ENCODE results near the gene SPTBN1. TPM values are rescaled to one million over a fixed set of nuclear protein-coding genes. Genes with fewer than 3 reads are reported as not detected.

The SPTBN1 gene
- total and polyA plus RNA-seq, 2 of the 4 experiments (the other 2 are of a cell fraction): 49.1 to 241 TPM

DNA sequence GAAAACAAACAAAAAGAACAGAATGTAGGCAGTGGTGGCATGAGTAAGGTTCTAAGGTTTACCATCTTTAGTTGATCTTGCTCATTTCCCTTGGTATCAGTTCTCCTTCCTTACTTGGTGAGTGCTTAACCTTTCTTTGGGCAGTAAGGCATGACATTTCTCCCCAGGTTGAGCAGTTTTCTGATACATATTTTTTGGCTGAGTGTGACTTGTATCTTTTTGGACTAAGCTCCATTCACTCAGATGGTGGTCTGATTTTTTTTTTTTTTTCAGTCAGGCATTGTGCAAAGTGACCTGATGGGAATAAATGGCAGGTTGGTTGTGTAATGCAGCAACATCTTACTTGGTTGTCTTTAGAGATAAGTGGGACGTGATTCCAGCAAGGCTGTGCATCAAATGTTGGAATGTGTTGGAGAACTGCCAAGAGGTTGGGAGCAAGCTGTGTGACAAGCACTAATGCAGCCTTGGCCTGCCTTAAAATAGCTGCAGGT is 15.1 kb downstream of the SPTBN1 start:
- no peak overlapping the region for H4K91ac ChIP-seq (ENCODE audit: insufficient read depth, low read depth, low read length)
- no peak overlapping the region for H2BK120ac ChIP-seq (ENCODE audit: low read depth, low read length)
- no peak overlapping the region for H3K27ac ChIP-seq (ENCODE audit: insufficient read depth, low read length)
- BruUV-seq (replicated peaks): no TSS peak
- H3K27me3 ChIP-seq (ENCODE audit: control insufficient read depth, insufficient read depth, low read length): no peaks in the 10 kb centered on the region
- H3K36me3 ChIP-seq (ENCODE audit: control insufficient read depth, insufficient read depth, low read length): no peaks in the 10 kb centered on the region
- peak overlapping the region; percentile 22; the same call in 1 of the 2 replicates for H3K18ac ChIP-seq (ENCODE audit: low read depth, low read length)
- H2BK20ac ChIP-seq (ENCODE audit: low read depth, low read length): no peak overlapping the region
- peaks cover 19% of the 10 kb centered on the region for H3K4me1 ChIP-seq (ENCODE audit: control insufficient read depth, insufficient read depth, low read length)
- TF ChIP-seq SMC3 (IDR thresholded peaks at IDR 0.05; ENCODE audit: low read depth, low read length) (no peak), CEBPB (IDR thresholded peaks at IDR 0.05; ENCODE audit: low read depth, low read length) (peak; percentile 69)
- peaks cover 25% of the 10 kb centered on the region for H3K9me1 ChIP-seq (ENCODE audit: insufficient read depth, low read length)
- H2AK9ac ChIP-seq (replicated peaks; ENCODE audit: low read depth, low read length, poor library complexity): no peak overlapping the region
- ATAC-seq (ENCODE audit: low read depth): no peak
- H2BK5ac ChIP-seq (ENCODE audit: low read depth, low read length, poor library complexity, severe bottlenecking): peak overlapping the region; percentile 20
- peak; percentile 81 for DNase-seq
- no peak overlapping the region for H3K56ac ChIP-seq (ENCODE audit: extremely low read depth, insufficient read depth, low read length)
- CTCF ChIA-PET: interaction anchor here (0.6 to 1.1 kb wide), 4 partner anchors 10 to 1680 kb away, joined by 3 to 5 read pairs (median 4); no protein-coding TSS in a partner anchor
- in situ Hi-C loops (cut with MboI; ENCODE audit: low sequenced_read_pairs) (no loop called here), dilution Hi-C loops (cut with HindIII; ENCODE audit: low sequenced_read_pairs, unreplicated experiment) (no loop called here), intact Hi-C loops (cut with micrococcal nuclease) (loop anchor here (5.0 kb wide), 1 partner anchor 41 kb away; no protein-coding TSS in a partner anchor)
- POLR2A ChIA-PET (ENCODE audit: unreplicated experiment): interaction anchor here (0.6 to 0.7 kb wide), 2 partner anchors 8 to 178 kb away, joined by 3 to 12 read pairs; no protein-coding TSS in a partner anchor
- WGBS, 2 experiments (ENCODE audit: extremely low coverage in 2 of 2, insufficient read length in 1 of 2): no CpG with 5 or more reads among the region's 1 CpG
- no peak overlapping the region for H3K4me3 ChIP-seq (ENCODE audit: insufficient read depth, low read depth, low read length)
- H3K9ac ChIP-seq (ENCODE audit: low read depth, low read length): no peak overlapping the region
- peak overlapping the region; percentile 2; the same call in 1 of the 2 replicates for H3K4me2 ChIP-seq (ENCODE audit: low read depth, low read length)
- no peaks in the 10 kb centered on the region for H3K9me3 ChIP-seq (ENCODE audit: control insufficient read depth, insufficient read depth, low read length)
- H3K14ac ChIP-seq (replicated peaks; ENCODE audit: low read depth, low read length): no peak overlapping the region
- H3K79me1 ChIP-seq (ENCODE audit: low read depth in 1 of 2, low read length in 2 of 2): peaks cover 32 to 64% of the 10 kb centered on the region in 2 experiments
- no peak overlapping the region for H4K8ac ChIP-seq (ENCODE audit: low read depth in 2 of 2, low read length in 2 of 2)
- 0 out of 2 replicates have a peak overlapping the region, but pooled peaks have one; percentile 3 for H3K4ac ChIP-seq (ENCODE audit: low read depth, low read length)
- no peak overlapping the region for H3K23ac ChIP-seq (ENCODE audit: low read depth, low read length)
- no peak overlapping the region for H4K5ac ChIP-seq (ENCODE audit: low read depth, low read length)
- no peak overlapping the region for H2AK5ac ChIP-seq (ENCODE audit: low read depth, low read length)
- H4K20me1 ChIP-seq (ENCODE audit: insufficient read depth, low read length): peaks cover 53% of the 10 kb centered on the region
- H2BK15ac ChIP-seq (ENCODE audit: low read depth, low read length): no peak overlapping the region
- H2AFZ ChIP-seq (replicated peaks; ENCODE audit: low read length, poor library complexity): no peak overlapping the region

Data from IMR-90 (cell line).